GM15510 (cell line): Measurements from ENCODE around the gene TMEM186.

Experiments
- POLR2A ChIP-seq: IDR thresholded peaks from 3 replicates; pipeline ENCODE4 v1.6.1; 2011; ENCODE audit warnings: borderline replicate concordance; ENCODE audit not compliant: insufficient read length; ENCODE audit errors: extremely low read depth

The TMEM186 gene

GRCh38 chr16:8782673-8783072, 14.8 kb downstream of the TMEM186 start:
- TF ChIP-seq POLR2A = no peak

GRCh38 chr16:8781797-8782196, 15.6 kb downstream of the TMEM186 start:
- TF ChIP-seq POLR2A = no peak

- TF ChIP-seq POLR2A = no peak
Observed at GRCh38 chr16:8777217-8777616, 20.2 kb downstream of the TMEM186 start.

- no peak for TF ChIP-seq POLR2A
Observed at GRCh38 chr16:8776129-8776584, 21.3 kb downstream of the TMEM186 start.

- no peak for TF ChIP-seq POLR2A
Observed at GRCh38 chr16:8775359-8775758, 22.1 kb downstream of the TMEM186 start.

GRCh38 chr16:8774208-8774607, 23.2 kb downstream of the TMEM186 start:
- TF ChIP-seq POLR2A = no peak

GRCh38 chr16:8773537-8773936, 23.9 kb downstream of the TMEM186 start:
- TF ChIP-seq POLR2A = no peak

- no peak for TF ChIP-seq POLR2A
Observed at GRCh38 chr16:8768692-8769091, 28.7 kb downstream of the TMEM186 start.

- TF ChIP-seq POLR2A = no peak
Observed at GRCh38 chr16:8768283-8768682, 29.2 kb downstream of the TMEM186 start.

- no peak for TF ChIP-seq POLR2A
Observed at GRCh38 chr16:8767176-8767575, 30.3 kb downstream of the TMEM186 start.

GRCh38 chr16:8764525-8765250, 32.8 kb downstream of the TMEM186 start:
- no peak for TF ChIP-seq POLR2A

- TF ChIP-seq POLR2A = no peak
Observed at GRCh38 chr16:8763899-8764298, 33.5 kb downstream of the TMEM186 start.

- TF ChIP-seq POLR2A = no peak
Observed at GRCh38 chr16:8763083-8763482, 34.4 kb downstream of the TMEM186 start.

- no peak for TF ChIP-seq POLR2A
Observed at GRCh38 chr16:8762254-8762653, 35.2 kb downstream of the TMEM186 start.

GRCh38 chr16:8761078-8761477, 36.4 kb downstream of the TMEM186 start:
- no peak for TF ChIP-seq POLR2A

- TF ChIP-seq POLR2A = no peak
Observed at GRCh38 chr16:8760021-8760420, 37.4 kb downstream of the TMEM186 start.
